Liver (tissue), 9 donors: ENCODE data around the gene LPP. TPM values are rescaled to one million over a fixed set of nuclear protein-coding genes. Genes with fewer than 3 reads are reported as not detected.

ENCODE experiments used
- DNase-seq: peaks from one replicate; pipeline ENCODE4 v3.0.0-alpha.2; 2017; ENCODE audit warnings: low spot score
- H3K27ac ChIP-seq, 2 donors: one replicate each; pipeline ENCODE4 v1.7.0; 2013; ENCODE audit warnings: inconsistent platforms in 2 of 2, low read length in 2 of 2, control low read depth in 1 of 2, low read depth in 1 of 2, mild to moderate bottlenecking in 1 of 2
- H3K27me3 ChIP-seq, 4 donors: one replicate each; pipeline versions ENCODE4 v1.6.1 to v1.7.0; 2013; ENCODE audit warnings: low read length in 3 of 4, inconsistent platforms in 1 of 4, mild to moderate bottlenecking in 1 of 4, moderate library complexity in 1 of 4; ENCODE audit not compliant: control insufficient read depth in 4 of 4, insufficient read depth in 4 of 4
- H3K36me3 ChIP-seq, 4 donors: one replicate each; pipeline versions ENCODE4 v1.6.1 to v1.7.0; 2013; ENCODE audit warnings: low read length in 3 of 4, mild to moderate bottlenecking in 3 of 4, low read depth in 1 of 4, moderate library complexity in 1 of 4; ENCODE audit not compliant: control insufficient read depth in 4 of 4, insufficient read depth in 3 of 4
- H3K4me1 ChIP-seq, 4 donors: one replicate each; pipeline versions ENCODE4 v1.6.1 to v1.7.0; 2013; ENCODE audit warnings: low read length in 3 of 4, mild to moderate bottlenecking in 3 of 4, moderate library complexity in 1 of 4; ENCODE audit not compliant: control insufficient read depth in 4 of 4, insufficient read depth in 4 of 4
- H3K4me3 ChIP-seq, 3 donors: one replicate each; pipeline versions ENCODE4 v1.6.1 to v1.7.0; 2013; ENCODE audit warnings: low read length in 3 of 3, control low read depth in 1 of 3, low read depth in 1 of 3, mild to moderate bottlenecking in 1 of 3
- H3K9ac ChIP-seq, 2 donors: one replicate each; pipeline ENCODE4 v1.7.0; 2013; ENCODE audit warnings: low read length in 2 of 2, mild to moderate bottlenecking in 2 of 2, moderate library complexity in 2 of 2, control low read depth in 1 of 2, low read depth in 1 of 2
- H3K9me3 ChIP-seq, 4 donors: one replicate each; pipeline versions ENCODE4 v1.6.1 to v1.7.0; 2013; ENCODE audit warnings: low read length in 3 of 4; ENCODE audit not compliant: control insufficient read depth in 4 of 4
- ATF3 ChIP-seq: IDR thresholded peaks from 2 replicates; pipeline ENCODE4 v1.6.1; 2016; ENCODE audit warnings: antibody characterized with exemption
- CTCF ChIP-seq: fragments of 150-350 bp; IDR thresholded peaks from 2 replicates; pipeline ENCODE4 v1.5.1; 2017; ENCODE audit warnings: improper control_type of control experiment, low read depth, low read length; ENCODE audit not compliant: missing input control
- EGR1 ChIP-seq, 2 donors: IDR thresholded peaks; 2 replicates each; pipeline ENCODE4 v1.6.1; 2016 to 2018; ENCODE audit warnings: antibody characterized with exemption in 2 of 2, low read depth in 2 of 2
- FOXA1 ChIP-seq: IDR thresholded peaks from 2 replicates; pipeline ENCODE4 v1.6.1; 2016; ENCODE audit warnings: antibody characterized with exemption
- FOXA2 ChIP-seq: IDR thresholded peaks from 2 replicates; pipeline ENCODE4 v1.6.1; 2016; ENCODE audit warnings: antibody characterized with exemption
- GABPA ChIP-seq, 2 donors: IDR thresholded peaks in 1 of 2; conservative IDR thresholded peaks in 1 of 2; 2 replicates each; pipeline ENCODE4 v1.6.1; 2016; ENCODE audit warnings: antibody characterized with exemption in 2 of 2, mild to moderate bottlenecking in 1 of 2, moderate library complexity in 1 of 2
- HNF4A ChIP-seq, 2 donors: conservative IDR thresholded peaks; 2 replicates each; pipeline ENCODE4 v1.6.1; 2016; ENCODE audit warnings: antibody characterized with exemption in 2 of 2, mild to moderate bottlenecking in 2 of 2
- HNF4G ChIP-seq: IDR thresholded peaks from 2 replicates; pipeline ENCODE4 v1.6.1; 2016; ENCODE audit warnings: antibody characterized with exemption
- JUND ChIP-seq, 2 donors: IDR thresholded peaks; 2 replicates each; pipeline ENCODE4 v1.6.1; 2016; ENCODE audit warnings: antibody characterized with exemption in 2 of 2
- NR2F2 ChIP-seq: IDR thresholded peaks from 2 replicates; pipeline ENCODE4 v1.6.1; 2016; ENCODE audit warnings: antibody characterized with exemption
- RAD21 ChIP-seq, 2 donors: IDR thresholded peaks; 2 replicates each; pipeline ENCODE4 v1.6.1; 2016; ENCODE audit warnings: antibody characterized with exemption in 2 of 2, mild to moderate bottlenecking in 2 of 2
- RXRA ChIP-seq, 2 donors: IDR thresholded peaks; 2 replicates each; pipeline ENCODE4 v1.6.1; 2017 to 2018; ENCODE audit warnings: antibody characterized with exemption in 2 of 2, mild to moderate bottlenecking in 1 of 2
- SP1 ChIP-seq: IDR thresholded peaks from 2 replicates; pipeline ENCODE4 v1.6.1; 2018; ENCODE audit warnings: antibody characterized with exemption, mild to moderate bottlenecking
- TAF1 ChIP-seq: conservative IDR thresholded peaks from 2 replicates; pipeline ENCODE4 v1.6.1; 2016; ENCODE audit warnings: antibody characterized with exemption, mild to moderate bottlenecking
- YY1 ChIP-seq: IDR thresholded peaks from 2 replicates; pipeline ENCODE4 v1.6.1; 2016; ENCODE audit warnings: antibody characterized with exemption, mild to moderate bottlenecking
- ZBTB33 ChIP-seq: IDR thresholded peaks from 2 replicates; pipeline ENCODE4 v1.6.1; 2016; ENCODE audit warnings: antibody characterized with exemption
- WGBS: extraction: QIAGEN DNeasy Blood & Tissue Kit; methylation state at CpG from one replicate; pipeline ENCODE4 v1.1.7; 2013; 5-methylcytosine and 5-hydroxymethylcytosine counted together
- polyA plus RNA-seq, 2 donors: library from polyadenylated mRNA; stranded (reverse) in 1 of 2; unstranded in 1 of 2; fragments of 200-250 nt in 1 of 2; fragments of >200 nt in 1 of 2; fragmentation: Nextera tagmentation in 1 of 2; extraction: Ambion mirVana in 1 of 2; gene quantifications; one replicate each; pipeline versions ENCODE4 v1.2.1 to v1.2.3, GENCODE V29; 2013 to 2015
- total RNA-seq, 2 donors: library from RNA; depleted of rRNA; stranded (reverse); fragments of >200 nt; gene quantifications; one replicate each; pipeline ENCODE4 v1.2.3, GENCODE V29; 2014
- TF ChIP-seq, protein P1 (sequence below): IDR thresholded peaks from 2 replicates; pipeline ENCODE4 v1.6.1; 2016; ENCODE audit warnings: antibody characterized with exemption
- TF ChIP-seq, protein P2 (sequence below): IDR thresholded peaks from 2 replicates; pipeline ENCODE4 v1.6.1; 2016; ENCODE audit warnings: antibody characterized with exemption, mild to moderate bottlenecking
- donor health status: healthy.
- donor health status: healthy.
- donor health status: healthy.
- donor health status: healthy.
- donor health status: healthy.

The LPP gene
- total and polyA plus RNA-seq, 4 donors, result 3.3 to 53.7 (median 28.2) TPM

DNA sequence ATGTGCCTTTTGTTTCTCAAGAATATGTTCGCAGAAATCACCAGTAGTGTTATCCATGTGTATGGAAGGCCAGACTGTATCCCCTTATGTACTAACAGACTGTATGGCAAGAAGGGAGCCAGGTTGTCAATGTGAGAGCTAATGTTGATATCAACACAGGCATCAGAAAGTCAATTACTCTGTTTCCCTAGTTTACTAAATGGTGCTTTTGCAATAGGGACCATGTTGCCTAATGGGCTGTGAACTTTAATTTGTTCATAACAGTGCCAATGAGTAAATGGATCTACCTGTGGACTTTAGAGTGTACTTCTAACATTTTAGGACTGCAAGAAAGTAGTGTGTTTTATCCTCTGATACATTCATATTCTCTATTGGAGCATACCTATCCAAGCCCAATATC, 586.1 kb downstream of the LPP start (continued):
- TF ChIP-seq HNF4A (conservative IDR thresholded peaks at IDR 0.05) (peak; percentile 99 to 100), YY1 (peak; percentile 85), CTCF (no peak)
- TF ChIP-seq, protein P1, sequence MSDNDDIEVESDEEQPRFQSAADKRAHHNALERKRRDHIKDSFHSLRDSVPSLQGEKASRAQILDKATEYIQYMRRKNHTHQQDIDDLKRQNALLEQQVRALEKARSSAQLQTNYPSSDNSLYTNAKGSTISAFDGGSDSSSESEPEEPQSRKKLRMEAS, result peak; percentile 94

GRCh38 chr3:188742755-188743550, 589.0 kb downstream of the LPP start:
- Histone ChIP-seq H3K27ac (peak overlapping the region; percentile 46 to 71), H3K36me3 (no peaks in the 10 kb centered on the region), H3K4me3 (no peak overlapping the region), H3K27me3 (no peaks in the 10 kb centered on the region), H3K4me1 (peaks cover 14 to 84% (median 70%) of the 10 kb centered on the region in 4 donors), H3K9ac (no peak overlapping the region), H3K9me3 (no peaks in the 10 kb centered on the region)
- DNase-seq, result no peak
- peak; percentile 7 to 18 for TF ChIP-seq RXRA (IDR thresholded peaks at IDR 0.05)
- no peak for TF ChIP-seq NR2F2
- TF ChIP-seq HNF4A (conservative IDR thresholded peaks at IDR 0.05), result peak; percentile 58 to 71
- peak in 1 of 2 donors; percentile 41 for TF ChIP-seq RAD21 (IDR thresholded peaks at IDR 0.05)
- TF ChIP-seq FOXA1, result no peak
- peak; percentile 22 for TF ChIP-seq YY1
- WGBS, result 59% methylated on average over 4 of the region's 4 CpGs

GRCh38 chr3:188744166-188744565, 590.2 kb downstream of the LPP start:
- H3K9ac ChIP-seq, result no peak overlapping the region
- no peaks in the 10 kb centered on the region for H3K27me3 ChIP-seq
- H3K27ac ChIP-seq, result peak overlapping the region; percentile 46 to 71
- no peak for DNase-seq
- H3K4me3 ChIP-seq, result no peak overlapping the region
- WGBS, result 45% methylated on average over 2 of the region's 2 CpGs
- H3K36me3 ChIP-seq, result no peaks in the 10 kb centered on the region
- TF ChIP-seq YY1 (peak; percentile 81), SP1 (peak; percentile 70), RXRA (IDR thresholded peaks at IDR 0.05) (peak; percentile 75 to 85), CTCF (no peak), FOXA2 (peak; percentile 26), RAD21 (IDR thresholded peaks at IDR 0.05) (peak; percentile 56 to 61), EGR1 (IDR thresholded peaks at IDR 0.05; ENCODE audit: low read depth in 2 of 2) (peak in 1 of 2 donors; percentile 35), HNF4A (conservative IDR thresholded peaks at IDR 0.05) (peak; percentile 85 to 88), TAF1 (no peak), GABPA (IDR thresholded peaks at IDR 0.05 in 1 of 2, conservative IDR thresholded peaks at IDR 0.05 in 1 of 2) (no peak), FOXA1 (no peak), NR2F2 (peak; percentile 14), ATF3 (peak; percentile 65), JUND (IDR thresholded peaks at IDR 0.05) (peak; percentile 39 to 81), HNF4G (peak; percentile 54), ZBTB33 (peak; percentile 53)
- TF ChIP-seq, protein P2, sequence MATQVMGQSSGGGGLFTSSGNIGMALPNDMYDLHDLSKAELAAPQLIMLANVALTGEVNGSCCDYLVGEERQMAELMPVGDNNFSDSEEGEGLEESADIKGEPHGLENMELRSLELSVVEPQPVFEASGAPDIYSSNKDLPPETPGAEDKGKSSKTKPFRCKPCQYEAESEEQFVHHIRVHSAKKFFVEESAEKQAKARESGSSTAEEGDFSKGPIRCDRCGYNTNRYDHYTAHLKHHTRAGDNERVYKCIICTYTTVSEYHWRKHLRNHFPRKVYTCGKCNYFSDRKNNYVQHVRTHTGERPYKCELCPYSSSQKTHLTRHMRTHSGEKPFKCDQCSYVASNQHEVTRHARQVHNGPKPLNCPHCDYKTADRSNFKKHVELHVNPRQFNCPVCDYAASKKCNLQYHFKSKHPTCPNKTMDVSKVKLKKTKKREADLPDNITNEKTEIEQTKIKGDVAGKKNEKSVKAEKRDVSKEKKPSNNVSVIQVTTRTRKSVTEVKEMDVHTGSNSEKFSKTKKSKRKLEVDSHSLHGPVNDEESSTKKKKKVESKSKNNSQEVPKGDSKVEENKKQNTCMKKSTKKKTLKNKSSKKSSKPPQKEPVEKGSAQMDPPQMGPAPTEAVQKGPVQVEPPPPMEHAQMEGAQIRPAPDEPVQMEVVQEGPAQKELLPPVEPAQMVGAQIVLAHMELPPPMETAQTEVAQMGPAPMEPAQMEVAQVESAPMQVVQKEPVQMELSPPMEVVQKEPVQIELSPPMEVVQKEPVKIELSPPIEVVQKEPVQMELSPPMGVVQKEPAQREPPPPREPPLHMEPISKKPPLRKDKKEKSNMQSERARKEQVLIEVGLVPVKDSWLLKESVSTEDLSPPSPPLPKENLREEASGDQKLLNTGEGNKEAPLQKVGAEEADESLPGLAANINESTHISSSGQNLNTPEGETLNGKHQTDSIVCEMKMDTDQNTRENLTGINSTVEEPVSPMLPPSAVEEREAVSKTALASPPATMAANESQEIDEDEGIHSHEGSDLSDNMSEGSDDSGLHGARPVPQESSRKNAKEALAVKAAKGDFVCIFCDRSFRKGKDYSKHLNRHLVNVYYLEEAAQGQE, result no peak
- TF ChIP-seq, protein P1, result peak; percentile 77
- H3K4me1 ChIP-seq, result peaks cover 14 to 81% (median 69%) of the 10 kb centered on the region in 4 donors
- no peaks in the 10 kb centered on the region for H3K9me3 ChIP-seq
